A549 (cell line): ENCODE data around the gene REXO5.

Source experiments
- CTCF ChIP-seq: fragments of >200 bp; sonication (Bioruptor Twin); formaldehyde crosslinking; IDR thresholded peaks from 3 replicates; pipeline ENCODE4 v1.5.1; 2016
- KDM1A ChIP-seq: fragments of 200-600 bp; sonication (generic); IDR thresholded peaks from 2 replicates; pipeline ENCODE4 v1.6.1; 2016; ENCODE audit warnings: low read depth, mild to moderate bottlenecking
- NFE2L2 ChIP-seq: fragments of 150-350 bp; conservative IDR thresholded peaks from 2 replicates; pipeline ENCODE4 v1.6.1; 2014; ENCODE audit warnings: low read length
- PHF8 ChIP-seq: fragments of 200-600 bp; sonication (generic); IDR thresholded peaks from 2 replicates; pipeline ENCODE4 v1.6.1; 2016; ENCODE audit warnings: low read depth, mild to moderate bottlenecking, antibody characterized with exemption, moderate library complexity, borderline replicate concordance
- REST ChIP-seq: fragments of 200-600 bp; sonication (generic); IDR thresholded peaks from 2 replicates; pipeline ENCODE4 v1.6.1; 2016; ENCODE audit warnings: antibody characterized with exemption, mild to moderate bottlenecking, moderate library complexity
- SMC3 ChIP-seq: fragments of >200 bp; sonication (Bioruptor Twin); formaldehyde crosslinking; IDR thresholded peaks from 3 replicates; pipeline ENCODE4 v1.6.1; 2018; ENCODE audit warnings: inconsistent platforms

GRCh38 chr16:20866801-20867200, 60.5 kb downstream of the REXO5 start:
- TF ChIP-seq CTCF (no peak), PHF8 (no peak), NFE2L2 (no peak), SMC3 (no peak), KDM1A (no peak), REST (no peak)
